Epidermal melanocyte (primary cell): ENCODE data around the gene SEM1.
"Not testable (repeated sequence)": the region's sequence is repeated elsewhere in the genome, so short reads cannot be mapped to it uniquely, and the experiment has no call there.

Experiments used
- DNase-seq: peaks from one replicate; pipeline ENCODE4 v3.0.0; 2011; ENCODE audit warnings: low spot score; ENCODE audit not compliant: insufficient read length

SEM1 gene

DNA sequence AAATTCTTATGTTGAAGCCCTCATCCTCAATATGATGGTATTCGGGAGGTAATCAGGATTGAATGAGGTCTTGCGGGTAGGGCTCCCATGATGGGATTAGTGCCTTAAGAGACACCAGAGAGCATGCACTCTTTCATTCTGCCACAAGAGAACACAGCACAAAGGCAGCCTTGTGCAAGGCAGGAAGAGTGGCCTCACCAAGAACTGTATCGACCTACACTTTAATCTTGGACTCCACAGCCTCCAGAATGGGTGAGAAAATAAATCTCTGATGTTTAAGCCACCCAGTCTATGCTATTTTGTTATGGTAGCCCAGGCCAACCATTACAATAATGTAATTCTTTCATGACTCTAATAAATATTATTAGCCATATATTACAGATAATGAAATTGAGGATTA is 8.4 kb downstream of the SEM1 start:
- no peak for DNase-seq

DNA sequence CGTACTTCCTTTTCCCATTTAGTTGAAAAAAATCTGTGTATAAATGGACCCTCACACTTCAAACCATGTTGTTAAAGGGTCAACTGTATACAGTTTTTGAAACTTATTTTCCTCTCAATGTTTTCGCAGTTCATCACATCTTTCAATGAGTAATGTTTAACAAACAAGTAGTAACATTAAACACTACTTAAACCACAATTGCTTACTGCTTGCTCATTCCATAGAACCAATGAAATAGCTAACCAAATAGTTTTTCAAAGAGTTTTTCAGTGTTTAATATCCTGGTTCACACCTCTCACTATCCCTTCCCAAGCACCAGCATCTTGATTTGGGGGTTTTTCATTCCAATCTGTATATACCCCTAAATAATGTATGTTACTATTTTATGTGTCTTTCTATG is 9.1 kb downstream of the SEM1 start:
- no peak for DNase-seq

DNA sequence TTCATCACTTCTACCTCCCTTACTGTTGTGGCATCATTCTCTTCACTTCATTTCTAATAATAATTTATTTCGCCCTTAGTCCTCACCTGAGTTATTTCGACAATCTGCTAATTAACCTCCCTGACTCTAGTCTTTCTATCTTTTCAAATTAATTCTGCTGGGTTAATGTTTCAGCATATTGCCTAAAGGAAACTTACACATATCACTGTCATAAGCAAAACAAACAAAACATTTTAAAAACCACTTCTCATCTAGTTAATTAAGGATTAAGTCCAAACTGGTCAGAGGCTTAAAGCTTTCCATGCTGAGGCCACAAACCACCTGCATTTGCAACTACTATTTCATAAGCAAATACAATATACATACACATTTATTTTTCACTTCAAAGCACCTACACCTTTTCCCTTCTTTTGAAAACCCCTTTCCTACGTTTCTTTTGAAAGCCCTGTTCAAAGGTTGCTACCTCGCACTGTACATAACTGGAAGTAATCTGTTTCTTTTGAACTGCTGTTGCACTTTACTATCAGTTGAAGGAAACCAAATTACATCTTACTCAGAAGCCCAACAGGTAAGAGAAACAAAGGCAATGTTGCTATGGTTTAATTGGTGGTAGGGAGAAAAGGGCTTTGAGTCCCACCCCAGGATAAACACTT is 10.3 kb downstream of the SEM1 start:
- DNase-seq: no peak

DNA sequence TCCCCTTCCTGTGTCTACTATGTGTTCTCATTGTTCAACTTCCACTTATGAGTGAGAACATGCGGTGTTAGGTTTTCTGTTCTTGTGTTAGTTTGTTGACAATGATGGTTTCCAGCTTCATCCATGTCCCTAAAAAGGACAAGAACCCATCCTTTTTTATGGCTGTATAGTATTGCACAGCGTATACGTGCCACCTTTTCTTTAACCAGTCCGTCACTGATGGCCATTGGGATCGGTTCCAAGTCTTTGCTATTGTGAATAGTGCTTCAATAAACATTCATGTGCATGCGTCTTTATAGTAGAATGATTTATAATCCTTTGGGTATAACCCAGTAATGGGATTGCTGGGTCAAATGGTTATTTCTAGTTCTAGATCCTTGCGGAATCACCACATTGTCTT is 11.2 kb downstream of the SEM1 start:
- DNase-seq: not testable (repeated sequence)

DNA sequence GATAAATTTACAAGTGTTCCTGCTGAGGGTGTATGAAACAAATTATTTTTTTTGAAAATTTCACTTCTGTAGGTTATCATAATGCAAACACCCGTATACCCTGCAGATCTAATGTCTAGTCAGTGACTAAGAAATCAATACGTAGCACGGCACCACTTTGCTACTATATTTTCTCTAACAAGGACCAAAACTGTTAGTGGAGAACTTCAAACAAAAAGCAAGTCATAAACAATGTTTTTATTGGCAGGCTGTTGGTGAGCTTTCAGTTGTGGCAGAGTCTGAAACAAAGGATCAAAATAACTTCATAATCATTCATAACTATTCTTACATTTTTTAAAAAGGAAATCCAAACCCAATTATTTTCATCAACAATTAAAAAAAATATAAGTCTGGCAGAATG is 11.8 kb downstream of the SEM1 start:
- no peak for DNase-seq

DNA sequence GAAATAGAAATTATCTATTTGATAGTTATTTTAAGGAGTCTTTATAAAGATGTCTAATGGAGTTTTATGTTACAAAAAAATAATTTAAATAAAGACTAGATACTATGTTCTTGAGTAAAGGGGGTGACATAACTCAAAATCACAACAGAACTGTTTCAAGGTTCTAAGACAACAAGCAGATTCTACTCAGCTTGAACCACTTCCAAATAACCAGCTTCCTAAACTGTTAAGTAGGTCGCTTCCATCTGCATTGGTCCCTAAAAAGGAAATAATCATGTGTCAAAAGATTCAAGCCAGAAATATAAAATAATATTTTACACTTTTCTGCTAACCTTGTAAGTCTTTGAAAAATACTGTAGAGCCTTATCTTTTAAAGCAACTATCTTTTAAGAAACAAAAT is 14.1 kb downstream of the SEM1 start:
- DNase-seq: no peak

DNA sequence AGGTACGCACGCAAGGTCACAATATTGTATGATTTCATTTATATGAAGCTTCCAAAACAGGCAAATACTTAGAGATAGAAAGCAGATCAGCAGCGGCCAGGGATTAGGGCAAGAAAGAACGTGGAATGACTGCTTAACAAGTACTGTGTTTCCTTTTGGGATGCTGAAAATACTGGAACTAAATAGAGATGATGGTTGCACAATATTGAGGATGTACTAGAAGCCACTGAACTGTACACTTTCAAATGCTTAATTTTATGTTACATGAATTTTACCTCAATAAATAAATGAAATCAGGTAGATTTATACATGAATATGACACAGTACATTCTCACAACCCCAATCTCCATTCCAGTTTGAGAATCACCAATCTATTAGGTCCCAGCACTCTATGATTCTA is 15.6 kb downstream of the SEM1 start:
- no peak for DNase-seq

DNA sequence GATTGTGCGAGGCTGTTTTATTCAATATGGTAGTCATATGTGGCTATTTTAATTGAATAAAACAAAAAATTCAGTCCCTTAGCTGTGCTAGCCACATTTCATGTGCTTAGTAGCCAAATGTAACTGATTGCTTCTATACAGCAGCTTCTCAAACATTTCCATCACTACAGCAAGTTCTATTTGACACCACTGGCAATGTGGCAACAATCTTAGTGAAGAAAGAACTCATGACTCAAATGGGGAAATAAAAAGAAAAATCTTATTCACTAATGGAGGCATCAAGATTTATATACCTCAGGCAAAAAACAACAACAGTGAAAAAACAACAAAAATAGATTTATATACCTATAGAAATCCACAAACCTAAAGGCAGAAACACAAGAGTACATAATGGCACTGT is 17.9 kb downstream of the SEM1 start:
- no peak for DNase-seq

DNA sequence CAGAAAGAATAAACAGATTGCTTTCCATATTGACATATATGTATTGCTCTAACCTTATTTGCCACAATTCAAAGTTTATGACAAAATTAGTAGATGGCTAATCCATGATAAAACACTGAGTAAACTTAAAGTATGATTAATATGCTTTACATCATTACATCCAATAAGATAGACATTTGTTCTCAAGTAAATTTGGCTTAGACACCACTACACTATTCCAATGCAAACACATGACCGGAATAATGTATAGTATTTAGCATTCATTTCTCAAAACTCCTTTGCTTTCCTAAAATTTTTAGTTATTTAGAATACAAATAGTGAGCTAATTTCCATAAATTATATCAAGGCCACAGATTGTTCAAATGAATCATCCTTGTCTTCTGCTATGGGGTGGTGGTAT is 20.2 kb downstream of the SEM1 start:
- DNase-seq: no peak

DNA sequence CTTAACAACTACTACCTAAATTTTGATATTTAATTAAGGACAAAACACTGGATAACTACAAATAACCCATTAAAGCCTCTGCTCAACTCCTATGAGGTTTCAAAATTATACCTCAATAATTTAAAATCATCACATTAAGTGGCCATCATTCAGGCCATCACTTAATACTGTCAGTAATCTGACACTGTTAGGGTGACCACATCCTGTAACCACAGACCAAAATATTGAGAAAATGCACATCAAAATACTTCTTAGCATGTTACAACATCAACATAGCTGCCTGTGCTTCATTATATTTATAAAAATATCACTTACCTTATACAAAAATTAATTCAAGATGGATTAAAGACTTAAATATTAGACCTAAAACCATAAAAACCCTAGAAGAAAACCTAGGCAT is 23.3 kb downstream of the SEM1 start:
- no peak for DNase-seq

DNA sequence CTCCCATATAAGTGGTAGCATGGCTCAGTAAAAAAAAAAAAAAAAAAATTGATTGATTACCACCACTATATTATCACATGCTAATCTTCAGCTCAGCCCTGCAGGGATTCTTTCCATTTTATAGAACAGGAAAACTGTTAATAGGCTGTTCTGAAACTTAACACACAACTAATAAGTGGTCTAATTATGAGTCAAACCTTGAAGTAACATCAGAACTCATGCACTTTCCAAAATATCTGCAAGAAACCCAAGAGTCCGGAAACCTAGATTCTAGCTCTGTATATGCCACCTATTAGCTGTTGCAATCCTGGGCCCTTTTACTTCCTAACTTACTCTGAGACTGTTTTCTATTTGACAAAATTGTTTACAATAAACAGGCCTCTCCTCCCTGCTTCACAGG is 23.9 kb downstream of the SEM1 start:
- no peak for DNase-seq

DNA sequence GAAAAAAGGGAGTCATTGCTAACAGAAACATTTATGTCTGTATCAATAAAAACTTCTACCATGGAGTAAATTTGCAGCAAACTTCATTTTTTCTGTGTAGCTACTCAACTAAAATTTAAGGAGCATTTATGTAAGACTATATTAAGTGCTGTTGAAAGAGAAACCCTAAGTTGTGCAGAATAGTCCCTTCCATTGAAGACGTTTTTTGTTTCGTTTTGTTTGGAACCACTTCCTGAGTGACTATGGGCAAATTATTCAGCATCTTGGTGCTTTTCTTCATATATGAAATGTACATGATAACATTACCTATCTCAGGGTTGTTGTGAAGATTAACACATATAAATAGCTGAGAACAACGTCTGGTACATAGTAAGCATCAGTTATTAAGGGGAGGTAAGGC is 24.3 kb downstream of the SEM1 start:
- no peak for DNase-seq

DNA sequence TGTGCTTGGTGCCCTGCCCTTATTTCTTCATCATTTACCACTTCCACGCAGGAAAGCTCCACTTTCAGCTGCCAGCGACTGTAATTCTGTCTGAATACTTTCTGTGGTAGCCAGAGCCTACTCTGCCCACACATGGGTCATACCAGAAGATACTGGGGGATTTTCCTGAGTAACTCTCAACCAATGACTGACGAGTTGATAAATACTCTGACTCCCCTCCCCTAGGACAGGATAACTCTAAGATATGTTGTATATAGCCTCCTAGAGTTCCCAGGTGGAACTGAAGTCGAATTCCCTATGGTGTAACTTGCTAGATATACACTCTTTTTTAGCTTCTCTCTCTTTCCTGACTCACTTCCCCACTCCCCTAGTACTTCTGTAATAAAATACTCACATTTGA is 29.8 kb downstream of the SEM1 start:
- DNase-seq: no peak

DNA sequence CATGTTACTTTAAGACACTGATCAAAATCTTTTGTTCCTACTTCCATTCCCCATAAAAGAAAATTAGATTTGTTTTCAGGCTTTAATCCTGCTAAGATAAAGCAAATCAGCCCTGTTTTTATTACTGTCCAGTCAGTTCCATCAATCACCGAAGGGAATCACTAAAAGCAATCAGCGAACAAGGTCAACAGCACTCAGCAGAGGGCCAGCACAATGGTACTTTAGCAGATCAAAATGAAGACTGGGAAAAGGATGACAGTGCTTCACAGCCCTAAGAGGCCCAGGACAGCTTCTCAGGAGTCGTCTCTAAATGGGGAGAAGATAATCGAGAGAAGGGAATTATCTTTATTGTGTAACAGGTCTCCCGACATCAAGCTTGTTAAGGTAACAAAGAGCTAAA is 32.7 kb downstream of the SEM1 start:
- no peak for DNase-seq

DNA sequence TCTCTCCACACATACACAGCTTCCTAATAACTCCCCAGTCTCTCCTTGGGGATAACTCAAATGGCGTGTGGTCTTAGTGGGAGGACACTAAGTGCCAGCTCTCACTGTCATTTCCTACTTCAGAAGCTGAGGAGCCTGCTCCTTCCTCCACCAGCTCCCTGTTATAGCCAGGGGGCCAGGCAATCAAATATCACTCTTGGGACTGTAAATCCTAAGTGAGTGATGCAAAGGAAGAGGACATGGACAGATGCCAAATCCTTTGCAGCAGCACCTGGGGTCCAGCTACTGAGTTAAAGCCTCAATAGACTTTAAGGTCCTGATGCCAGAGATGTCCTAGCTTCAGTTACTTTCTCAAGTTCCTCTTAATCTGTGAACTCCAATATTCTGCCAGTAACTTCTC is 34.1 kb downstream of the SEM1 start:
- DNase-seq: no peak

DNA sequence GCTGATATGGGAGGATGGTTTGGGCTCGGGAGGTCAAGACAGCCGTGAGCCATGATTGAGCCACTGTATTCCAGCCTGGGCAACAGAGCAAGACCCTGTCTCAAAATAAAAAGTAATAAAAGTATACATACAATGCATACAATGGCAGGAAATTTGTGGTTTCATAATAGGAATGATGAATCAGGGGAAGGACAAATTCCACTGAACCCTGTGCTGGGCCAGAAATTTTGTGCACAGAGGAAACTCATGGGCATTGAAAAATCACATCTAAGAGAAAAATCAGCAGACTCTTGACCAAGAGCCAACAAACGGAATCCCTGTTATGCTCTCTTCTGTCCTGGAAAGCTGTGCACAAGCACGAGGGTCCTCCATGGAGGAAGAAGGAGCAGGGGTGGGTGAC is 35.1 kb downstream of the SEM1 start:
- no peak for DNase-seq

DNA sequence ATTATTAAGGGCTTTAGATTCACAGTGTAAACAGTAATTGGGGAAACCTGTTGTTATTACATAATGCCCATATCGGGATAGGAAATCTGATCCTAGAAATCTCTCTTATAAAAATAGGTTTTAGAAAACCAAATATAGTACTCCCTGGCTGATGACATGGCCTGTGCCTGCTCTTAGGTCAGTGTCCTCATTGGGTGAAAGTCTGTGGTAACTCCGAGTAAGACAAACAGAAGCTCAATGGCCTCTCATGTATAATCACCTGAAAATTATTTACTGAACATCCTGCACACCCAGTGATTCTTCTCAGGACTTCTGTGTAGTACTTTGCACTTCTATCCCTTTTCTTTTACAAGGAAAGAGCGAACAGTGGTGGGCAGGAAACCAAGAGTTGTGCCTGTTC is 37.8 kb downstream of the SEM1 start:
- no peak for DNase-seq

DNA sequence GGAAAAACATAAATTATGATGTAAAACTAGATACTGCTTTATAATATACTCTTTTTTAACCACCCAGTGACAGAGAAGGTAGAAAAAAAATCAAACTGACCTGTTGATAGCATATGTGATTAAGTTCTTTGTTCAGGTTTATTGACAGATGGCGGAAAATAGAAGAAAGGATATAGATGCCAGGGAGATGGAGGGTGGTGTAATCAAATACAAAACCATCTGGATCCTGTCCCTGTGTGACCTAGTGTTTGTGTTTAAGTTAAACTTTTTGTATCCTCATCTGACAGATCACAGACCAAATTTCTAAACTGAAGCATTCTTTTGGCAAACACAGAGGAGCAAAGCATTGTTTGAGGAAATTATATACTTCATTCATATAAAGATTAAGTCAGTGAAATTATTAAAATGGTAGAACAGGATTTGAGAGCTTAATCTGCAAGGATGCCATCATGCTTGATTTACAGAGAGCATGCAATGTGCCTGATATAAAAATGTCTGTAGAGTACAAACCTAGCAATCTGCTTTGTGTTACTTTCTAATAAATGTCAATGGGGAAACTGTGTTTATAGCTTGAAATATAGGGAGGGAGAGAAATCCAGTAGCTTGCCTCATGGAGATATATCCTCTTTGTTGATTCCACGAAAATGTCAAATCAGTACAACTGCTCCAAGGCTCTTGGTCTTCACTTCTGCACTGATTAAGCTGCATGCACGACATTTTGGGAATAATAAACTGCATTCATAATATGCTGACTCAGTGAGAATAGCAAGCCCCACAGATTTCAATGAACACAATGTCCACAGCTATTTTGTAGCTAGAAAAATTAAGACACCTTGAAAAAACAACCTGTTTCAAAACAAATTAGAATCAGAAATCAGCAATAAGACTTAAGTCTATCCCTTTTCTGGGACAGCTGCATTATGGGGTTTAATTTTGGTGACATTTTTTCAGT is 39.0 kb downstream of the SEM1 start:
- no peak for DNase-seq

DNA sequence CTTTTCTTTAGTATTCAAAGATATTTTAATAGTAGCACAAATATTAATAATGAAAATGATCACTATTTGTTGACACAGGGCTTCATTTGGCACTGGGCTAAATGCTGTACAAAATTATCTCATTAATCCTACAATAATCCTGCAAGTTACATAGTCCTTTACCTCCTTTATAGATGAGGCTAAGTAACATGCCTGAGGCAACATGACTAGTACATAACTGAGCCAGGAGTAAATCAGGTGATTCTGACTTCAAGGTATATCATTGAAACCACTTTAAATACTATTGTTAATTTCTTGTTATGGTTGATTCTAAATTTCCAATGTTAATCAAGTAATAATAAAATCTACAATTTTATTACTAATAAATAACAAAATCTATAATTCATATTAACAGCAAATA is 39.8 kb downstream of the SEM1 start:
- DNase-seq: no peak

DNA sequence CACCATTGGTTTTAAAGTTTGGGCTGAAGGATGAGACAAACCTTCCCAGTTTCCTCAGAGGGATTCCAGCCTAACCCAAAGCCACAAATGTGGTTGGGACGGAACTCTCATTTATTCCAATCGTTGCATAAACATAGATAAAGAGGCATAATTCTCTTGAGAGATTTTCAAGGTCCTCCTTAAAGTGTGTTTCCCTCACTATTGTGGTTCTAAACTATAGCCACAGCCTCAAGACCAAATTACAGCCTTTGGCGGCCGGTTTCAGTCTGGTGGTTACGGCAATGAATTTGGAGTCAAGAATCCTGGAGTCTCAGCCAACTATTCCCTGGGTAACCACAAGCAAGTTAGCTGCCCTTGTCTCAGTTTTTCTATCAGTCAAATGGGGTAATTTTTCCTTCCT is 42.6 kb downstream of the SEM1 start:
- no peak for DNase-seq

DNA sequence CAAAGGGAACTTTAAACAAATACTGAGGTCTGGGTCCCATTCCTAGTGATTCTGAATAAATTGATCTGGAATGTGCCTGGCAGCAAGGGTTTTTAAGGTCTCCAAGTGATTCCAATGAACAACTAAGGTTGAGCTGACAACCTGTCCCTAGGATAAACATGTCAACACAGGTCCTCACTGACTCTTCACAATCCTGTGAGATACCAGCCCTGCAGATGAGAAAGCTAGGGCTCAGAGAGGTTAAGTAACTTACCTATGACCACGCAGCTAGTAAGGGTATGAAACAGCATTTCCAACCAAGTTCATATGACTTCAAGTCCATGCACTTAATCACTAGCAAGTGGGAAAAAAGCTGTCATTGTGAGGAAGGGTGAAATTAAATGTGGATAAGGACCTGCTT is 44.0 kb downstream of the SEM1 start:
- DNase-seq: no peak

DNA sequence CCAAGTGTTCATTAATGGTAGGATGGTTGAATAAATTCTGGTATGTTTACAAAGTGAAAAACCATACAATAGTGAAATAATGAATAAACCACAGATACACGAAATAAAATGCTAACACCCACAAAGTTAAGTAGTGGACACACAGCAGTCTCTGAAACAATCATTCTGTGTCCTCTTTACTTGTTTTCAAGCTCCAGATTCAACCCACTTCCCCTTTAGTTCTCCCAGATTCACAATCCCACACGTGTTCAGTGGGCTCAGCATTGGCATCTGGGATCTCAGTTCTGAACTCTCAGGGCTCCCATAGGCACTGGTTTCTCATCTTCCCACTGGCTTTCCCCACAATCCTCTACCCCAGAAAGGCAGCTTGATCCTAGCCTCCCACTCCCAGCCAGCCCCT is 44.9 kb downstream of the SEM1 start:
- DNase-seq: no peak

DNA sequence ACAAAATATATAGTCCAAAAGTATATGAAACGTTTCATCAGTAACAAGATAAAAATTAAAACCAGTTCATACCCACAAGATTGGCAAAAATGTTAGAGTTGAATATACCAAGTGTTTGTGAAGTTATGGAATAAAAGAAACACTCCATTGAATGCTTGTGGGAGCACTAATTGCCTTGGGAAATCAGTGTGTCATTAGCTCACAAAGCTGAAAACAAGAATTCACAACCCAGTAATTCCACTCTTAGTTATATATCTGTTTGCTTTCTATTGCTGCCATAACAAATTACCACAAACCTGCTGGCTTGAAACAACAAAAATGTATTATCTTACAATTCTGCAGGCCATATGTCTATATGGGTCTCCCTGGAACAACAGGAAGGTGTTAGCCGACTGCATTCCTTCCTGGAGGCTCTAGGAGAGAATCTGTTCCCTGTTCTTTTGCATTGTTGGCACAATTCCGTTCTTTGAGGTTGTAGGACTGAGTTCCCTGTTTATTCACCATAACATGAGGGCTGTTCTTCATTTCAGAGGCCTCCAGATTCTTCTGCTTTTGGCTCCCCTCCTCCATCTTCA is 45.7 kb downstream of the SEM1 start:
- no peak for DNase-seq
